Esophagus mucosa (tissue), 1 donor: ENCODE results near the gene ACSF2. TPM values are rescaled to one million over a fixed set of nuclear protein-coding genes. Genes with fewer than 3 reads are reported as not detected.

Experiments
- ATAC-seq: fragments of 200-7000 bp; cut with Tn5 transposase; one replicate; pipeline ENCODE4 v1.9.1; 2020
- total RNA-seq: library from RNA; stranded (reverse); gene quantifications from one replicate; pipeline ENCODE4 v1.2.4, GENCODE V29; 2023
- donor health status: DM: yes; HTN: yes; CAD: no.

The ACSF2 gene
- total RNA-seq, 1 donor from 2014 or later = 15.1 TPM

- no peak for ATAC-seq
Observed at GRCh38 chr17:50502301-50502990, 76.4 kb downstream of the ACSF2 start.

DNA sequence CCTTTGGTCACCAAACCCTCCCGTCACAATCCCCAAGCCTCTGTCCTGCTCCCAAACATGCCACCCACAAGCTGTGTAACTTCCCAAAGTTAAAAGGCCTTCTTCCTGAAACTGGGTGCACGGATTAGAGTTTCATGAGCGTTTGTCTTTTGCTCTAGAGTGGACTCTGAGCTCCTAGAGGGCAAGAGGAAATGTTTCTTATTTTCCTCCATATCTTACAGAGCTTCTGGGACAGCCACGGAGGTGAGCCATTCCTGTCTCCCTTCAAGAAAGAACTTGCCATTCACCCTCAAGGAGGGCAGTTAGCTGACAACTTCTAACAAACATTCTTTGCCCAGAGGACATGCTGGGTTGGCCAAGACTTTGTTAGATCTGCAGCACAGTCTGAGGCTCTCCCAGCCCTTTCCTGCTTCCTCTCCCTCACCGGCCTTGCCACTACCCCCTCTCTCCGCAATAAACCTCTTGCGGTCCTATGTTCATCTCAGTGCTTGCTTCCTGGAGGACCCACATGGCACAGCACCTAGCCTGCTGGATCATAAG lies 79.6 kb downstream of the ACSF2 start:
- ATAC-seq = no peak

DNA sequence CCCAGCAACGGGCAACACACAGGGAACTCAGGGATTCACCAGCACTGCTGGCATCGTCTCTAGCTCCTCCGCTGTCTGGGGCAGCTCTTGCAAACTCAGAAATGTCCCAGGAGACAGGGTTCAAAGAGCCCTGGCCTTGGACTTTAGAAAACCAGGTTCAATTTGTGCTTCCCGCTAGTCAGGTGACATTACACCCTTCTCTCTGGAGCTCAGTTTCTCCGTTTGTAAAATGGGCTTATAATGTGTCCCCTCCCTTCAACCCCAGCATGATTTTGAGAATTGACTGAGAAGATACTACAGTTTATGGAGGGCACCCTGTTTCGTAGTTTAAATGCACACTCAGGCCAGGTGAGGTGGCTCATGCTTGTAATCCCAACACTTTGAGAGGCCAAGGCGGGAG lies 80.3 kb downstream of the ACSF2 start:
- ATAC-seq = no peak

- ATAC-seq = peak; percentile 33
Observed at GRCh38 chr17:50507871-50508572, 82.0 kb downstream of the ACSF2 start, which contains the start of gene MYCBPAP. MYCBPAP (plus strand) TSS chr17:50508439; CDS start chr17:50508675, 236 bp downstream.

- no peak for ATAC-seq
Observed at GRCh38 chr17:50508573-50509460, 82.8 kb downstream of the ACSF2 start.

DNA sequence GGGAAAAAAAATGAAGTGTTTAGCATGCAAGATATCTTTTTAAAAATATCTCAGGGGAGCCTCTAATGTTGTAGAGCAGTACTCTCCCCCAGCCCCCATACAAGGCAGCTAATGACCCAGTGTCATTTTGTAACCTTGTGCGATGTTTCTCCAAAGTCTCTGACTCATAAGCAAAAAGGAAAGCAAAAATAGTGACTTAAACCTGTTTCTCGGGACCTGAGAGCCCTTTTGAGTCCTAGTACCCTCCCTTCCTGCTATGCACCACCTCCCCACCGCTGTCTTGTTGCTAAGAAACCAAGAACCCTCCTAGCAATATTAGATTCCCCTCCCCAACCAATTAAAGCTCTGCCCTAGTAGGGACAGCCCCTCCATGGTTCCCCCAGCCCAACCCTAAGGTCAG lies 85.0 kb downstream of the ACSF2 start:
- ATAC-seq = peak; percentile 31

DNA sequence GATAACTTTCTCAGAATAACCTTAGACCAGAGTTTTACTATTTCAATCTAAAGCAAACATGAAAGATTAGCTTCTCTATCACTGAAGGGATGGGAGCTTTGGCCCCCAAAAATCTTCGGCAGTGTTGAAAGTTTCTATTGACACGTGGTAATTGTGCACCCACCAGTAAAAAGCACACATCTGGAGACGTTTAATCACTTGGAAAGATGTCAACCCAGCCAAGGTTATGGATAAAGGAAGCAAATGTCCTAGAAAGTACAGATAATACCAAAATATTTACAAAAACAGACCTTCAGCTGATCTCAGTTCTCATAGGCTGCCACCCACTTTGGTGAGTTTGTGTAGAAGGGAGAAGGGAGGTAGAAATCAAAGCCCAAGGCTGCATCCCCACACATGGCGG lies 87.5 kb downstream of the ACSF2 start:
- ATAC-seq = no peak

- no peak for ATAC-seq
Observed at GRCh38 chr17:50514388-50514787, 88.4 kb downstream of the ACSF2 start.

DNA sequence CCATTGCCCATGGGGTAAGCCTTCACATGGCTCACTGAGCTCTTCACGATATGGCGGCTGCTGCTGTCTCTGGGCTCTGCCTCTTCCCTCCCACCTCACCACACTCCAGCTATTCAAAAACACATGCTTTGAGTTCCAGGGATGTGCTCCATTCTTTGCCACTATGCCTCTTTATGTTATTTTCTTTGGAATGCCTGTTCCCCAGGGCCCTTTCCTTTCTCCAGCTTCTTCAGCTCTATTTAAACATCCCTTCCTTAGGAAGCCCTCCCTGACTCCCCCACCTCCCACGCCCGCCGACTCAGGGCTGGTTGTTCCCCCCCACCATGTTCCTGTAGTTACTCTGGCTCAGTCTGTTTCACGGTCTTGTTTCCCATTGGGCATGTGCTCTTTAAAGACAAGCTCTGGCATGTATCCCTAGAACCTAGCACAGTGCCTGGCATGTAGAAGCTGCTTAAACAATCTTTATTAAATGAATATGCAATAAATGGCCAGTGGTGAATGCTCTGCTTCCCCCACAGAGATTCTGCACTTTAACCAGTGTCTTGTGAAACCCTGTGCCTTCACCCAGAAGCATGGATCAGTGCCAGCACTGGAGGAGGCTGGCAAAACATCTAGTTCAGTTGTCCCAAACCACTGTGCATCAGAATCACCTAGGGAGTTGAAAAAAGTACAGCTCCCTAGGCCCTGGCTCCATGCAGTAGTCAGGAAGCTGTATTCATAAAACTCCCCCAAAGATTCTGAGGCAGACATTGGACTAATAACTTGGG lies 89.1 kb downstream of the ACSF2 start:
- ATAC-seq = no peak

DNA sequence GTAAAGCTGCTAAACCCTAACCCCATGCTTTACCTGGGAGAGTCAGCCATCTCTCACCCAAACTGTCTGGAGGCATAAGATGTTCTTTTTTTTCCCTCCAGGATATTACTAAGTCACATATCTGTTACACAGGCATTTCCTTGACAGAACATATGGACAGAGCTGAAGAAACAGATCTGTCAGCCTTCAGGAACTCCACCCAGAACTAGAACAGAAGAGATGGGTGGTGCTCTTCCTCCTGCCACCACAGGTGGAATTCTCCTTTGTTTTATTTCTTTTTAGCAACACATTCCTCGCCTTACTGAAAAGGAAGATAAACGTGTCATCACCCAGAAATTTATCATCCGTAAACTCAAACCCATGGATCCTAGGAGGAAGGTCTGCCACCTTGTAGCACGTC lies 91.0 kb downstream of the ACSF2 start:
- ATAC-seq = peak; percentile 51

DNA sequence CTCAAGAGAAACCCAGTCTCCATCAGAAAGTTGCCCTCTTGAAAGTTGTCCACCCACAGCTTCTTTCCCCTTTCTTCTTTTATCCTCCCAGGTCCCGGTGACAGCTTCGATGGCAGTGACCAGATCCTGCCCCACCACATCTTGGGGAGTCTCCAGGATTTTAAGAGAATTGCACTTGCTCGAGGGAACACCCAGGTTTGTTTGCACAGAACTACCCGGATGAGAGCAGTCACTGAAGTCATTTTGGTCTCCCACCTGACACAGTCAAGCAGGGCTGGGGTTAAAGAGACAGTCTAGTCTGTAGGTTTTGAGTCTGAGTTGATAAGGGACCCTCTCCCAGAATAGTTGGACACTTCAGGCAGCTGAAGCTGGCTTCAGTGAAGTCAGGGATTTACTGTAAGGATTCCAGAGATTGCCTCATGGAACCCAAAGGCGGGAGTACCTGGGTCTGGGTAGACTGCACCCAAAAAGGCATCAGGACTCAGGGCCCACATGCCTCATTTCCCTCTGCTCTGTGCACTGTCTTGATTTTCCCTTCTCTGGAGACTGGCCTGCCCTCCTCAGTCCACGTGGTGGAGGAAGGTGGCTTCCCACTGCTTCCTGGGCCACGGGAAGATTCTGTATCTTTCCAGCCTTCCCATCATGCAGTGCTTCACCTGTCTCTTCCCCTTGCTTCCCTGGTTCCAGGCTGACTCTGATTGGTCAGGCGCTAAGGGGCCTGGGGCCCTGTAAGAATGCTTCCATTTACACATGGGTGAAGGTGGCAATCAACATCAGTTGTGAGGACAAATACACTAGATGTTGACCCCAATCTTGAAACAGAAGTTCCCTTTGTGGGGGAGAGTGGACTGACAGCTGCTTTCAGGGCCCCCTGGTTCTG lies 91.7 kb downstream of the ACSF2 start:
- no peak for ATAC-seq

DNA sequence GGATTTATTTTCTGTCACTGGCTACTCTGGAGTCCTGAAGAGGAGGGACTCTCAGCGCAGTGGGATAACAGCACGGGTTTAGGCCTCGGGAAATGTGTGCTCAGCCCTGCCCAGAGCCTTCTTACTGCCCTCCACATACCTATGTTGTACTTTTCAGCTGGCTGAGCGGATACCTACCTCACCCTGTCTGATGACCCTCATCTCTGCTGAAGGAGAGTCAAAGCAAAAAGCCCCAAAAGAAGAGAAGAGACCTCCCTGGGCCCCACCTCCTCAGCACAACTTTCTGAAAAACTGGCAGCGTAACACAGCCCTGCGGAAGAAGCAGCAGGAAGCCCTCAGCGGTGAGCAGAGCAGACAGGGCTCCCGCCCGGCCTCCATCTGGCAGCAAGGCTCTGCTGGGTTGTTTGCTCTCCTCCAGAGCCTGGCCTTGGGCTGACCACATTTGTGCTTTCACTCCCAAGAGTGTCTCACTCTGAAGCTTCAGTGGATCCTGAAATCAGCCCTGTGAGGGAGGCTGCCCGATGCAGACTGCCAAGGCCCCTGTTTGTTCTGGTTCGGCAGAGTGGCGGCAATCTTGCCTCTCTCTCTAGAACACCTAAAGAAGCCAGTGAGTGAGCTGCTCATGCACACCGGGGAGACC lies 92.5 kb downstream of the ACSF2 start:
- no peak for ATAC-seq

- ATAC-seq = peak; percentile 33
Observed at GRCh38 chr17:50519141-50519834, 93.3 kb downstream of the ACSF2 start.

DNA sequence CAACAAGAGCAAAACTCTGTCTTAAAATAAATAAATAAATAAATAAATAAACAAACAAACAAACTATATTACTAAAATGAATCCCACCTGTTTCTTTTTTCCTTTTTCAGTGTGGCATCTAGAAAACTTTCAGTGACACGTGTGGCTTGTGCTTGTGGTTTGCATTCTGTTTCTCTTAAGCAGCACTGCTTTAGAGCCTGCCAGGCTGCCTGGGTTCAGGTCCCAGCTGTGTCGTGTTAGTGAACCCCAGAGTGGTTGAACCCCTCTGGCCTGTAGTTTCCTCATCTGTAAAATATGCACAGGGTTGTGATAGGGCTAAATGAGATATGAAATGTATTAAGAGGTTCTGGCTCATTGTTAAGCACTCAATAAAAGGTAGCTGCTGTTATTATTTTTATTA lies 94.5 kb downstream of the ACSF2 start:
- no peak for ATAC-seq

GRCh38 chr17:50521514-50521913 lies 95.5 kb downstream of the ACSF2 start:
- no peak for ATAC-seq

DNA sequence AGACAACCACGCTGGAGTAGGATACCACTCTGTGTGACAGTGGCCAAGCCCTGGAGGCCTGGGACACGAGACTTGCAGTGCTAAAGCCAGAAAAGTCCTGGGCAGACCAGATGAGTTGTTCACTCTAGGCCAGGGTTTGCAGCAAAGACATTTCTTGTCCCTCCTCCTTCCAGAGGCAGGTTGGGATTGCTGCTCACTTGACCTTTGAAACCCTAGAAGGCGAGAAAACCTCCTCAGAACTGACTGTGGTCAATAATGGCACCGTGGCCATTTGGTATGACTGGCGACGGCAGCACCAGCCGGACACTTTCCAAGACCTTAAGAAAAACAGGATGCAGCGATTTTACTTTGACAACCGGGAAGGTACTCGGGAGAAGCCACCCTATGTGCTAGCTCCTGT lies 96.7 kb downstream of the ACSF2 start:
- ATAC-seq = no peak

DNA sequence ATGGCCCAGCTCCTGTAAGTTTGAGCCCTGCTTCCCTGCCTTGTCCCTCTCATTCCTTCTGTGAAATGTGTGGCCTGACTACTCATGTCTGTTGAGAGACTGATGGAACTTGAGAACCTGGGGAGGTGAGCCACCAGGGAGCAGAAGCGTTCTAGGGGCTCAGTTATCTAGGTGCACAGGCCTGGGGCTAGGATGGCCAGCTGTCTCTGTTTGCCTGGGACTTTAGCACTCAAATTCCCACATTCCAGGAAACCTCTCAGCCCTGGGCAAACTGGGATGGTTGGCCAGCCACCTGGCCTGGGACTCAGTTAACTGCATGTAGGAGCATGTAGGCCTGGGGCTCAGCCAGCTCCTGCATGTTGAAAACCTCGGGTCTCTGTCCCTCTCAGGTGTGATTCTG lies 97.2 kb downstream of the ACSF2 start:
- no peak for ATAC-seq
